ENCODE measurements around the gene KIRREL3. TPM values are rescaled to one million over a fixed set of nuclear protein-coding genes. Genes with fewer than 3 reads are reported as not detected.
A peak's percentile ranks its signal among the peaks of the same experiment; 100 is the strongest.

KIRREL3 gene
- total and polyA plus RNA-seq, 5 donors from 2014 or later, result not detected

DNA sequence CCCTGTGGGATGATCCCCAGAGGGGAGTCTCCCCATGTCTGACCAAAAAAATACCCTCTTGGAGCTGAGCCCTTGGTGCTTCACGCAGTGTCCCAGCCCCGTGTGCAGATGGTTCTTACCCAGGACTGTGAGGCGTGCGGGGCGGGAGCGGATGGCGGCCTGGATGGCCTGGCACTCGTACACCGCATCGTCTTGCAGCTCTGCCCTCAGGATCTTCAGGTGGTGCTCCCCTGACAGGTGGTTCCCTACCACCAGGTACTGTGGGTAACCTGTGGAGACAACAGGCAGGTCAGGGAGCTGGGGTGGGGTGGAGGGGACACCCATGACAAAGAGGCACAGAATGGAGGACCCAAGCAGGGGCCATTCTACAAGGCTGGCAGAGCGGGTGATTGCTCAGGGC is 479.4 kb downstream of the KIRREL3 start:
- no peak for ATAC-seq (ENCODE audit: low read depth in 2 of 2)
- H3K27ac Mint-ChIP-seq, result no peak overlapping the region
- H3K4me3 ChIP-seq (ENCODE audit: low read depth, low read length), result no peak overlapping the region
- H3K9me3 ChIP-seq (ENCODE audit: control insufficient read depth in 2 of 2, low read length in 2 of 2), result no peaks in the 10 kb centered on the region
- no peaks in the 10 kb centered on the region for H3K4me1 ChIP-seq (ENCODE audit: control insufficient read depth, insufficient read depth, low read length, poor library complexity, severe bottlenecking)
- no peaks in the 10 kb centered on the region for H3K27me3 ChIP-seq (ENCODE audit: control insufficient read depth, insufficient read depth, low read length)
- H3K27ac ChIP-seq (ENCODE audit: insufficient read depth, low read length, poor library complexity, severe bottlenecking), result no peak overlapping the region
- H3K4me3 Mint-ChIP-seq, result no peak overlapping the region
- no peaks in the 10 kb centered on the region for H3K27me3 Mint-ChIP-seq
- no peaks in the 10 kb centered on the region for H3K36me3 Mint-ChIP-seq
- H3K36me3 ChIP-seq (ENCODE audit: control insufficient read depth, insufficient read depth, low read length), result no peaks in the 10 kb centered on the region
- no peaks in the 10 kb centered on the region for H3K4me1 Mint-ChIP-seq
- DNase-seq, result no peak
- peaks cover 0 to 2% (median 0%) of the 10 kb centered on the region in 7 donors for H3K9me3 Mint-ChIP-seq

DNA sequence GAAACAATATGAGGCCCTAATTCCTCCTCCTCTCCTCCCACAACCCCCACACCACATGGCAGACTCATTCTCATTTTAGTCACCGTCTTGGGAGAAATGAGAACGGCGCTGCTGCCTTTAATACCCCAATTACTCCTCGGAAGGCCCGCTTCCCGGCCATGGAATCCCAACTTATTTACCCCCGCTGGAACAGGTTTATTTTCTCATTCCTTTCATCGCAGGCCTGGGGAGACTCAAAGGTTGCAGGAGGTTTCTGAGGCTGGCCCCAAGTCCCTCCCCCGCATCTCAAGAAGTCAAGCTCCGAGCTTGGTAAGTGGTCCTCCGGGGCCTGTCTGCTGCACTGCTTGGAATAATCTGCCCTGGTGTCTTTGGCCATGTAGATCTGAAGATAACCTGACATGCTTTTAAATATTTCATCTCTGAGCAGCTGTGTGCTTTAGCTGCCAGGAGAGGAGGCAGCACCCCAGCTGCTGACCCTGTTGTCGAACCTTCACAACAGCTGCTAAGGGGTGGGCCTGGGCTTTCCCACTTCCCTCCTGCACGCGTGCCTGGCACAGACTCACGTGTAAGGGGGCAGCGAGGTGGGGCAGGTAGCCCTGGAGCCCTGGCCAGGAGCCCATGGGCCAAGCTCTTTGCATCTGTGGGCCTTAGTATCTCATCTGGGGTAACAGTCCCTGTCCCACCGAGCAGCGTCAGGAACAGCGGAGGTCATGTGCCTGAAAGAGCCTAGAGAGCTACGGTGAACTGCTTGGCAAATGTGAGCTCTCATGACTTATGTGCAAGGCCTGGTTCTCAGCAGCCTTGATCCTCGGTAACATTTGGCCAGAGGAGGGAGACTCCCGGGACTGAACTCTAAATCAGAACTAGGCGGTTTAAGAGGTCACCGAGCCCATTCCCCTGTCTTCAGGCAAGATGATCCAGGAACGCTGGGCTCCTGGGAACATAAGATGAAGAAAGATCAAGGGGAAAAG is 480.5 kb downstream of the KIRREL3 start:
- H3K36me3 ChIP-seq (ENCODE audit: control insufficient read depth, insufficient read depth, low read length), result no peaks in the 10 kb centered on the region
- no peaks in the 10 kb centered on the region for H3K4me1 Mint-ChIP-seq
- no peak overlapping the region for H3K4me3 ChIP-seq (ENCODE audit: low read depth, low read length)
- H3K4me1 ChIP-seq (ENCODE audit: control insufficient read depth, insufficient read depth, low read length, poor library complexity, severe bottlenecking), result no peaks in the 10 kb centered on the region
- no peak for ATAC-seq (ENCODE audit: low read depth in 2 of 2)
- peak overlapping the region in 1 of 4 donors; percentile 77 for H3K4me3 Mint-ChIP-seq
- H3K27me3 Mint-ChIP-seq, result no peaks in the 10 kb centered on the region
- peaks cover 0 to 2% (median 0%) of the 10 kb centered on the region in 7 donors for H3K9me3 Mint-ChIP-seq
- peak overlapping the region in 1 of 3 donors; percentile 48 for H3K27ac Mint-ChIP-seq
- no peak for DNase-seq
- H3K27me3 ChIP-seq (ENCODE audit: control insufficient read depth, insufficient read depth, low read length), result no peaks in the 10 kb centered on the region
- no peaks in the 10 kb centered on the region for H3K36me3 Mint-ChIP-seq
- H3K9me3 ChIP-seq (ENCODE audit: control insufficient read depth in 2 of 2, low read length in 2 of 2), result no peaks in the 10 kb centered on the region
- no peak overlapping the region for H3K27ac ChIP-seq (ENCODE audit: insufficient read depth, low read length, poor library complexity, severe bottlenecking)

- H3K4me3 ChIP-seq (ENCODE audit: low read depth, low read length), result no peak overlapping the region
- H3K4me1 Mint-ChIP-seq, result no peaks in the 10 kb centered on the region
- no peak for DNase-seq
- no peak overlapping the region for H3K27ac Mint-ChIP-seq
- no peak overlapping the region for H3K4me3 Mint-ChIP-seq
- peaks cover 0 to 2% (median 0%) of the 10 kb centered on the region in 7 donors for H3K9me3 Mint-ChIP-seq
- no peak for ATAC-seq (ENCODE audit: low read depth in 2 of 2)
- no peaks in the 10 kb centered on the region for H3K27me3 ChIP-seq (ENCODE audit: control insufficient read depth, insufficient read depth, low read length)
- no peaks in the 10 kb centered on the region for H3K9me3 ChIP-seq (ENCODE audit: control insufficient read depth in 2 of 2, low read length in 2 of 2)
- H3K36me3 Mint-ChIP-seq, result no peaks in the 10 kb centered on the region
- H3K27me3 Mint-ChIP-seq, result no peaks in the 10 kb centered on the region
- H3K4me1 ChIP-seq (ENCODE audit: control insufficient read depth, insufficient read depth, low read length, poor library complexity, severe bottlenecking), result no peaks in the 10 kb centered on the region
- no peak overlapping the region for H3K27ac ChIP-seq (ENCODE audit: insufficient read depth, low read length, poor library complexity, severe bottlenecking)
- no peaks in the 10 kb centered on the region for H3K36me3 ChIP-seq (ENCODE audit: control insufficient read depth, insufficient read depth, low read length)
These were observed 481.4 kb downstream of the KIRREL3 start for GRCh38 chr11:126518972-126519690.

DNA sequence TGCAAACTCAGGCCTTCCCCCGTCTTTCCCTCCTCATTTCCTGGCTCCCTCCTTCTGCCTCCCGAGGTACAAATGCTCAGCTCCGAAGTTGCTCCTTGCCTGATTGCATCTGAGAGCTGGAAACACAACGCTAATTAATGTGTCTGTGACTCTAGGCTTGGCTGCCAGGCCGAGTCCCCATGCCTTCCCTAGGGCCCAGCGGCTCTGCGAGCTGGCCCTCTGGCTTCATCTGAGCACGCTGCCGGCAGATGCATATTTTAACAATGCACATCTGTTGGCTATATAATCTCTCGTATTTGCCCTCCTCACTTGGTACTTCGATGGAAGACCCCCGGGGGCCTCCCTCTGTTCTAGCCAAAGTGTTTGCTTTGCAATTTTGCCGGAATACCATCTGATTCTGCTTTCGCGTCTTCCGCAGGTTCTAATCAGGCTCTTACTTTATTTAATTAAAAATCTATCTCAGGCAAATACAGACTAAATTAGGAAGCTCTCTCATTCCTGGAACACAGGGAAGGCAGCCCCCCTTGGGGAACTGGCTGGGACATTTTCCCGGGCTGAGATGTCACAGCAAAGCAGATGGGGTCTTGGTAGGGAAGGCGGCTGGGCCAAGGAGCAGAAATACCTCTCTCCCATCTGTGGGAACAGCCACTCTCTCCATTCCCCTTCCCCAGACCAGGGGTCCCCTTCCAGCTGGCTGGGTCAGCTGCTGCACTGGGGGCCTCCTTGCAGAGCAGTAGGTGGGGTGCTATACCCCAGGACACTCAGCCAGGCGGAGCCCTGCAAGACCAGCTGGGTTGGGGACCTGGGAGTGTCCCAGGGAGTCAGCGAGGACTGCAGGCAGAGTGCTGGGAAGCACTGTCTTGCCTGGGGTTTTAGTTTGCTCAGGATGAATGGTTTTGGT is 482.2 kb downstream of the KIRREL3 start:
- ATAC-seq (ENCODE audit: low read depth in 2 of 2) (no peak), DNase-seq (no peak)
- Histone ChIP-seq H3K36me3 (ENCODE audit: control insufficient read depth, insufficient read depth, low read length) (no peaks in the 10 kb centered on the region), H3K4me1 (ENCODE audit: control insufficient read depth, insufficient read depth, low read length, poor library complexity, severe bottlenecking) (no peaks in the 10 kb centered on the region), H3K27me3 (ENCODE audit: control insufficient read depth, insufficient read depth, low read length) (no peaks in the 10 kb centered on the region), H3K9me3 (ENCODE audit: control insufficient read depth in 2 of 2, low read length in 2 of 2) (no peaks in the 10 kb centered on the region), H3K4me3 (ENCODE audit: low read depth, low read length) (no peak overlapping the region), H3K27ac (ENCODE audit: insufficient read depth, low read length, poor library complexity, severe bottlenecking) (no peak overlapping the region)
- Mint-ChIP-seq H3K4me1 (no peaks in the 10 kb centered on the region), H3K27ac (no peak overlapping the region), H3K27me3 (no peaks in the 10 kb centered on the region), H3K36me3 (no peaks in the 10 kb centered on the region), H3K9me3 (peaks cover 0 to 2% (median 0%) of the 10 kb centered on the region in 7 donors), H3K4me3 (no peak overlapping the region)

DNA sequence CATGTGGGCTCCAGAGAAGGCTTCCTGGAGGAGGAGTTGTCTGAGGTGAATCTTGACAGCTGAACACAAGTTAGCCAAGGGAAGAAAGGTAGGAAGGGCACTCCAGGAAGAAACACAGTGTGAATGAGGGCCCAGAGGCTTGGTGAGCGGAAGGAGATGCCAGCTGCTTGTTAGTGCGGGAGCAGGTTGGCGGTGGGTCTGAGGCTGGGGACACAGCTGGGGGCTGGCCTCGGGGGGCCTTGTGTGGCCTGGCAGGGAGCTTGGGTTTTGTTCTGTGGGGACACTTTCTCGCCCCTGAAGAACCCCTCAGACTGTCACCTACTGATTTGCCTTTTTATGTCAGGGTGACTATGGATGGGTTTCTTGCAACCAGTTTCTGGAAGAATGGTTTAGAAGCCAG is 485.1 kb downstream of the KIRREL3 start:
- H3K27ac ChIP-seq (ENCODE audit: insufficient read depth, low read length, poor library complexity, severe bottlenecking), result no peak overlapping the region
- Mint-ChIP-seq H3K4me1 (no peaks in the 10 kb centered on the region), H3K27ac (no peak overlapping the region), H3K27me3 (no peaks in the 10 kb centered on the region), H3K9me3 (peaks cover 0 to 4% (median 0%) of the 10 kb centered on the region in 7 donors), H3K4me3 (no peak overlapping the region), H3K36me3 (no peaks in the 10 kb centered on the region)
- ATAC-seq (ENCODE audit: low read depth in 2 of 2) (no peak), DNase-seq (no peak)
- H3K4me1 ChIP-seq (ENCODE audit: control insufficient read depth, insufficient read depth, low read length, poor library complexity, severe bottlenecking), result no peaks in the 10 kb centered on the region
- H3K27me3 ChIP-seq (ENCODE audit: control insufficient read depth, insufficient read depth, low read length), result no peaks in the 10 kb centered on the region
- H3K36me3 ChIP-seq (ENCODE audit: control insufficient read depth, insufficient read depth, low read length), result no peaks in the 10 kb centered on the region
- no peaks in the 10 kb centered on the region for H3K9me3 ChIP-seq (ENCODE audit: control insufficient read depth in 2 of 2, low read length in 2 of 2)
- no peak overlapping the region for H3K4me3 ChIP-seq (ENCODE audit: low read depth, low read length)

DNA sequence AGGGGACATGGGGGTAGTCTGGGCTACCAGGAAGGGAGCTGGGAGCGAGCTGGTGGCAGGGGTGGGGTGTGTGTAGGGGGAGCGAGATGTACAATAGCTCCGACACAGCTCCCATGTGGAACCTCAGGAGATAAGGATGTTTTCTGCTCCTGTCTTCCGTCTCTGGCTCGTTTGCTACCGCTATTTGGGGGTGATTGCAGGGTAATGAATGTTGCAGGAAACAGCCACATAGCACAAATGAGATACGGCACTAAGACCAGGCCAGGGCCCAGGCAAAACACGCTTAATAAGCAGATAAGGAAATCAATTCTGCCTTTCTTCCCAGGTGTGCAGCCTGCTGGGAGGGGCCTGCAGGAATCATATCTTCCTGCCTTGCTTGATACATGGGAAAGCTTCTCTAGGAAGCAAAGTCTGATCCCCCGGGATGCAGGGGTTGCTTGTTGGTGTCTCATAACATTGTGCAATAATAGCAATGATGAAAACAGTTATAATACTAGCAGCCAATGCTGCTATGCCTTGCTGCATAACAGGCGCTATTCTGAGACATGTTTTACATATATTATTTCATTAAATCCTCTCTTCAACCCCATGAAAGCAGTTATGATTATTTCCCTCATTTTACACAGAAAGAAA is 486.4 kb downstream of the KIRREL3 start:
- Mint-ChIP-seq H3K9me3 (peaks cover 0 to 5% (median 0%) of the 10 kb centered on the region in 7 donors), H3K27ac (no peak overlapping the region), H3K36me3 (no peaks in the 10 kb centered on the region), H3K4me1 (no peaks in the 10 kb centered on the region), H3K4me3 (no peak overlapping the region), H3K27me3 (peaks cover 4% of the 10 kb centered on the region)
- ATAC-seq (ENCODE audit: low read depth in 2 of 2), result no peak
- no peaks in the 10 kb centered on the region for H3K9me3 ChIP-seq (ENCODE audit: control insufficient read depth in 2 of 2, low read length in 2 of 2)
- no peaks in the 10 kb centered on the region for H3K27me3 ChIP-seq (ENCODE audit: control insufficient read depth, insufficient read depth, low read length)
- no peak overlapping the region for H3K27ac ChIP-seq (ENCODE audit: insufficient read depth, low read length, poor library complexity, severe bottlenecking)
- H3K36me3 ChIP-seq (ENCODE audit: control insufficient read depth, insufficient read depth, low read length), result no peaks in the 10 kb centered on the region
- DNase-seq, result no peak
- no peak overlapping the region for H3K4me3 ChIP-seq (ENCODE audit: low read depth, low read length)
- no peaks in the 10 kb centered on the region for H3K4me1 ChIP-seq (ENCODE audit: control insufficient read depth, insufficient read depth, low read length, poor library complexity, severe bottlenecking)
